Vagina (tissue), 2 donors: ENCODE data around the gene XAB2.

ENCODE experiments used
- POLR2A ChIP-seq, 2 donors: fragments of 450-650 bp; IDR thresholded peaks; one replicate each; pipeline ENCODE4 v1.6.1; 2017; ENCODE audit warnings: antibody characterized with exemption in 2 of 2, mild to moderate bottlenecking in 2 of 2, moderate library complexity in 2 of 2
- POLR2AphosphoS5 ChIP-seq, 2 donors: sonication (generic); formaldehyde crosslinking; IDR thresholded peaks; one replicate each; pipeline ENCODE4 v1.9.0; 2017; ENCODE audit warnings: antibody characterized with exemption in 2 of 2, mild to moderate bottlenecking in 2 of 2, low read depth in 1 of 2; ENCODE audit not compliant: insufficient read depth in 1 of 2
- TF ChIP-seq, protein P1 (sequence below), 3 experiments: fragments of 450-650 bp in 2 of 3; fragments of 200-600 bp in 1 of 3; sonication (generic) in 1 of 3; IDR thresholded peaks; one replicate each; pipeline ENCODE4 v1.5.1; 2017 to 2019; ENCODE audit warnings: antibody characterized with exemption in 3 of 3, mild to moderate bottlenecking in 2 of 3, moderate library complexity in 2 of 3

DNA sequence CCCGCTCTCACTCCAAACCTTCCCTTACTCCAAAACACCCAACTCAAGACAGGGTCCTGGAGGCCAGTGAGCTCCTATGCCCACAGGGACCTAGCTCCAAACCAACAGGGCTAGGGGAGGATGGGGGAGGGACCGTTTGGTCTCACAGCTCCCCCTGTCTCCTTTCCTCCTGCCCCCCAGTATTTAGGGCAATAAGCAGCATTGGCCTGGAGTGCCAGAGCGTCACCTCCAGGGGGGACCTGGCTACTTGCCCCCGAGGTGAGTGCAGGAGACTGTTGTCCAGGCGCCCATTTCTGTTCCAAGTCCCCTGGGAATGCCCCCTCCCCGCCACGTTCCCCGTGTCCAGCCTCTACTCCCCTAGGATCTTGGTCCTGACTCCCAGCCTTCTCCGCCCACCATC is 40.3 kb upstream of the XAB2 start:
- TF ChIP-seq, protein P1, sequence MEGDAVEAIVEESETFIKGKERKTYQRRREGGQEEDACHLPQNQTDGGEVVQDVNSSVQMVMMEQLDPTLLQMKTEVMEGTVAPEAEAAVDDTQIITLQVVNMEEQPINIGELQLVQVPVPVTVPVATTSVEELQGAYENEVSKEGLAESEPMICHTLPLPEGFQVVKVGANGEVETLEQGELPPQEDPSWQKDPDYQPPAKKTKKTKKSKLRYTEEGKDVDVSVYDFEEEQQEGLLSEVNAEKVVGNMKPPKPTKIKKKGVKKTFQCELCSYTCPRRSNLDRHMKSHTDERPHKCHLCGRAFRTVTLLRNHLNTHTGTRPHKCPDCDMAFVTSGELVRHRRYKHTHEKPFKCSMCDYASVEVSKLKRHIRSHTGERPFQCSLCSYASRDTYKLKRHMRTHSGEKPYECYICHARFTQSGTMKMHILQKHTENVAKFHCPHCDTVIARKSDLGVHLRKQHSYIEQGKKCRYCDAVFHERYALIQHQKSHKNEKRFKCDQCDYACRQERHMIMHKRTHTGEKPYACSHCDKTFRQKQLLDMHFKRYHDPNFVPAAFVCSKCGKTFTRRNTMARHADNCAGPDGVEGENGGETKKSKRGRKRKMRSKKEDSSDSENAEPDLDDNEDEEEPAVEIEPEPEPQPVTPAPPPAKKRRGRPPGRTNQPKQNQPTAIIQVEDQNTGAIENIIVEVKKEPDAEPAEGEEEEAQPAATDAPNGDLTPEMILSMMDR (IDR thresholded peaks at IDR 0.05) = no peak
- TF ChIP-seq POLR2A (IDR thresholded peaks at IDR 0.05) = no peak
- no peak for TF ChIP-seq POLR2AphosphoS5 (IDR thresholded peaks at IDR 0.05; ENCODE audit: insufficient read depth in 1 of 2, low read depth in 1 of 2)
